ENCODE measurements around the gene ABCA12.

Gene ABCA12

DNA sequence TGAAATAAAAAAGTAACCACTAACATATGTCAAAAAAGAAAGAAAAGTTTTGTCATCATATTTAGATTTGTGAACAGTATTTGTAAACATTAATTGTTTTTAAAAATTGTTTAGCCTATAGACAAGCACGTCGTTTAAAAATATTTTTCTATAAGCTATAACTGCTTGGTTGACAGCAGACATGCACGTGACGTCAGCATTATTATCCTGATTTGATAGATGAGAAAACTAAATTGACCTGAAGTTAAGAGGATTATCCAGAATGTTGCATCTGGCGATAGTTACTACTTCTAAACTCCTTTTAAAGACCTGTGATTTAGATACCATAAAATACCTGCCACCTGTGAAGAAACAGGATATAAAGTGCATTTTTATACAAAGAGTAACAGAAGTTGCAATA lies 172.0 kb downstream of the ABCA12 start:
- no peak for DNase-seq (ENCODE audit: low read depth)

DNA sequence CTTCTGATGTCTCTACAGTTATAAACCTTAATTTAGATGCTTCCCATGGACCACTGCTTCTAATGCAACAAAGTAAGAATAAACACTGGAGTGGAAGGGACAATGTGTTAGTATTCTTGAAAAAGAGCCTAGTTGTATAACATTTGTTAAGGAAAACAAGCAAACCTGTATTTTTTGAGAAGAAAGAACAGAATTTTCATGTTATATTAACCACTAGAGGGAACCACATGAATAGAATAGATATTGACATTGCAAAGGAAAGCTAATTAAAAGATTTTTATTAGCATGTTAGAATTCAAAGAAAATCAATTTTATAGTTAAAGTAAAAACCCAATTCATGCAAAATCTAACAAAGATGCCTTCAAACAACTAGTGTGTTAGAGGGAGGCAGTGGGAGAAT lies 177.7 kb downstream of the ABCA12 start:
- peak; percentile 3 for DNase-seq (ENCODE audit: low read depth)

DNA sequence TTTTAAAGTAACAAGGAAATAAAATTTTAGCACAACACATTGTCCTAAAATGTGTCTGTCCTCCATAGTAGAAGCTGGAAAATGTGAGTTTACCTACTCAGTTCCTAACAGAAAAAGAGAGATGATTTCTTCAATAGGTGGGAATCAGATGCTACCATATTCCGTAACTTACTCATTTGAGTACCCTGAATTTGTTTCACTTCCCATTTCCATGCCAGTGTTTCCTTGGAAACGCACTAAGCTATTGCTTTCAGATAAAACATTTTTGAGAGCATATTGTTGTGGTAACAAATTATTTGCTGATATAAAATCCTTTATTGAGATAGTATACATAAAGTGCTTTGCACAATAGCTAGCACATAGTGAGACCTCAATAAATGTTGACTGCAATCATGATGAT lies 191.5 kb downstream of the ABCA12 start:
- DNase-seq (ENCODE audit: low read depth) = no peak

DNA sequence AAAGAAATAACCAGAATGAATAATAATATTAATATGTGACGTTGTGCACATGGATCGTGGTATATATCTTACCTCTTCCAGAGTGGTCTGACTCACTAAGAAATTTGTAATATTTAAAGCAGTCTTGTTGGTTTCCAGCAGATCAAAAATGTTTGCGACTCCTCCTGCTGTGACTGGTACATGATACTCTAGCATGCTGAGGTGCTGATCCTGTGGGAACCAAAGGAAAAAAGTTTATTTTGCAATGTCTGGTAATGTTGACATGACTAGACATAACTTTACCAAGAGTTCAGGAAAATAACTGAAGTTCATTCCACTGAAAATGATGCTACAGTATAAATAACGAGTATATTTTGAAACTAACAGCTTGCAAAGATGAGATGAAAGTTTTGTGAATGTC lies 204.4 kb downstream of the ABCA12 start:
- DNase-seq (ENCODE audit: low read depth) = peak; percentile 22

DNA sequence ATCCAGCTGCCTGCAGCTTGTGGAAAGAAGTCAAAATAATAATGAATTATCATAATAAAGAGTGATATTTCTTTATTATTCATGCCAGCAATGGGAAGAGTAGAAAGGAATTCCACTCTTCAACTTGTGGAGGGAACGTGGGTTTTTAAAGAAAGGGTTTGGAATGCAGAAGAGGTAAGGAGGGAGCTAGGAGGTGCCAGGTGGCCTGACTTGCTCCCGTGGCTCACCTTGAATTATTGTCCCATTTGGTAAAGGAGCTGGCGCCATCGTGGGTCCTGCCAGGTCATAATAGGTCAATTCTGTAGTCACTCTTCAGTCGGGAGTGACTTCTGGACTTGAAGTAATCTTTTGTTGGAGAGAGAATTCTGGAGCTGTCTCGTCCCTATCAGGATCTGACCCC lies 233.8 kb downstream of the ABCA12 start:
- no peak for DNase-seq (ENCODE audit: low read depth)

DNA sequence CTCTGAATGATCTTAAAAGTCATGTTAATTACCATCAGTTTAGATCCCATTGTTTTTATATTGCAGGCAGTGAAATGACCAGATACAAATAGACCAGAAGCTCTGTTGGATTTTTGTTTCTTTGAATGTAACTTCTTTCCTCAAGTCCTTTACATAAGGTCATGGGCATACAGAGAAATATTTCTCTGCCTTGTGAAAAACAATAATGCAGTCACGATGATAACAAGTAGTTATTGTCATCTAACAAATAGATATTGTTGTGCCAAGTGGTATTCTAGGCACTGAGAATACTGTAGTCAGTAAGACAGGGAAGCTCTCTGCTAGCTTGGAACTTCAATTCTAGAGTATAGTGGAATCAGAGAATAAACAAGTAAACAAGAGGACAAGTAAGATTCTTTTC lies 234.2 kb downstream of the ABCA12 start:
- DNase-seq (ENCODE audit: low read depth) = no peak

DNA sequence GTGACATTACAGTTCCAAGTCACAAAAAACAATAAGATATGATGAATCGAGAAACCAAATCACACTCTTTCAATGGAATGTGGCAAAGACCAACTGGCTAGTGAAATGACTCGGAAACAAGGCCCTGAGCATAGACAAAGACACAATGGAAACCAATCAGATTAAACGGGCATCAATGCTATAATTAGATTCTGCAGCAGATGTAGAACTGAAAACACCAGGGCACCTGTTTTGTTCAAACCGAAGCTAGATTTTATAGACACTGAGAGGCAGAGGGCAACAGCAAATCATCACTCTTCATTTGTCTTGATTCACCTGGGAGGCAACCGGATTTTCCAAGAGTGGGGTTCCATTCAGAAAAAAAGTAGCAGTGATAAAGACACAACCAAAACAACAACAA lies 236.1 kb downstream of the ABCA12 start:
- no peak for DNase-seq (ENCODE audit: low read depth)

DNA sequence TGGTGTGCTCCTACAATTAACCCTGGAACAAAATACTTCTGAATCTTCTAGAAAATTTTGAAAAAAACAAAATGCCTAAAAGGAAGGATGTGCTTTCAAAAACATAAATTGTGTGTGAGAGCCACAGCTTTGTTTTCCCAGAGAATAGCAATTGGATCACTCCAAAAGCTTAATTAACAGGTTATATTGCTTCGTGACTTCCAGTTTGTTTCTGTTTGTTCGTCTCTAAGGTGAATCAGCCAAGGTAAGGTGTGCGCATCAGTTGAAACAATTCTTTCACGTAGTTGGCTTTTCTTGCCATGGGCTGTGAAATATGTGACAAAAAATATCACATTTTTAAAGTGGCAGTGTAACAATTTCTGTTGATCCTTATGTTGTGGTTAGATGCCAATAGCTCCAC lies 238.7 kb downstream of the ABCA12 start:
- no peak for DNase-seq (ENCODE audit: low read depth)

DNA sequence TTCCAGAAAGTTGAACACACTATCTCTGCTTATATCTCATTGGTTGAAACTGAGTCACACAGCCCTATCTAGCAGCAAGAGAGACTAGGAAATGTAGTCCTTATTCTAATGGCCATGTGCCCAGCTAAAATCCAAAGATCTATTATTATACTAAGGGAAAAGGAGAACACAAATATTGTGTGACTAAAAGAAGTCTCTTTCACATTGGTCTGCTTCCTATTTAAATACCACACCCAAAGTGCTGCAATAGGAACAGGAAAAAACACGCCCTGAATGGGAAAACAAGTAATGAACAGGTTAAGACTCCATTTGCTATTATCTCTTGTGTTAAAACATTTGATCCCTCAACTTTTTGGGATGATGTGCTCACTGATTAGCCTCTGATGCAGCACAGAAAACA lies 242.2 kb downstream of the ABCA12 start:
- no peak for DNase-seq (ENCODE audit: low read depth)

DNA sequence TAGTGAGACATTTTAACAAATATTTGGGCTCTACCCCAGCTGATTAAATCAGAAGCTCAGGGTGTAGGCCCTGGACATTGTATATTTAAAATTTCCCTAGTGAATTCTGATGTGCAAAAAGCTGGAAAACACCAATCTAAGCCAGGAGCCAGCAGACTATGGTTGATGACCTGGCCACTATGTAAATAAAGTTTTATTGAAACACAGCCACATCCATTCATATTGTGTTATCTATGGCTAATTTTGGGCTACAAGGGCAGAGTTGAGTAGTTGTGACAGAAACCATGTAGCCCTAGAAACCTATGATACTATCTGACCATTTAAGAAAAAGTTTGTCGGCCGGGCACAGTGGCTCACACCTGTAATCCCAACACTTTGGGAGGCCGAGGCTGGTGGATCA lies 243.0 kb downstream of the ABCA12 start:
- no peak for DNase-seq (ENCODE audit: low read depth)

DNA sequence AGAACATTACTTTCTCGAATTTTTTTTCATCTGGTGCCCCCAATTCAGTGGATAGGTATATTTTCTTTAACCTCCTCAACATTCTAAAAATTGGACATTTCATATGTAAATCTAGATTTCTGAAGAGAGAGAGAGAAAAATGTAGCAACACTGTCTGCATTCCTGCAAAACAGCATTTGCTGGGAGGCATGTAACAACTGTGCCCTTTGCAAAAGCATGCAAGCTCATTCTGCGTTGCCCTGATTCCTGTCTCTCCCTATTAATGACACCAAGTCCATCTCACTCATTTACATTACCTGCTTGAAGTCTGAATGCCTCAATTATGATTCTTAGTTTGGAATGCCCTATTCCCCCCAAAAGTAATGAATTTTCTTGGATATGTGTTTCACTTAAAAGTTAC lies 249.1 kb downstream of the ABCA12 start:
- no peak for DNase-seq (ENCODE audit: low read depth)

DNA sequence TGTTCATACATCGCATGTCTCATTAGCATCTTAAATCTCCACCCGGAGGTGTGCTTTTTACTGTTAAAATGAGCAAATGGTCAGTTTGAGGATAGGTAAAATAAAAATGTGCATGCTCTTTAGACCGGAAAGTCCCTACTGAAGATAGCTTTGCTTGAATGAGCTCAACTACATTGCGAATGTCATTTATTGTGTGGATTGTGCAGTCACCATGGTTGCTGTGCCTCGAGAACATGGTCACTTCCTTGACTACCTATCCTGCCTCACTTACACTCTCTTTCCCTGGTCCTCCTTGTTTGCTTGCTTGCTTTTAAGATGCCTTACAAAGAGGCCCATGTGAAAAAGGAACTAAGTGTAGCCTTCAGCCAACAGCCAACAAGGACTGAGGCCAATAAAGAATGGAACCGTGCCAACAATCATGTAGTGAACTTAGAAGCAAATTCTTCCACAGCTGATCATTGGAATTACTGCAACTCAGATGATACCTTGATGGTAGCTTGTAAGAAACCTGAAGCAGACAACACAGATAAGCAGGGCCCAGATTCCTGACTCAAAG lies 256.7 kb downstream of the ABCA12 start:
- DNase-seq (ENCODE audit: low read depth) = peak; percentile 36

Data from iris pigment epithelial cell (primary cell).